ENCODE data around the gene AGAP1.

DNA sequence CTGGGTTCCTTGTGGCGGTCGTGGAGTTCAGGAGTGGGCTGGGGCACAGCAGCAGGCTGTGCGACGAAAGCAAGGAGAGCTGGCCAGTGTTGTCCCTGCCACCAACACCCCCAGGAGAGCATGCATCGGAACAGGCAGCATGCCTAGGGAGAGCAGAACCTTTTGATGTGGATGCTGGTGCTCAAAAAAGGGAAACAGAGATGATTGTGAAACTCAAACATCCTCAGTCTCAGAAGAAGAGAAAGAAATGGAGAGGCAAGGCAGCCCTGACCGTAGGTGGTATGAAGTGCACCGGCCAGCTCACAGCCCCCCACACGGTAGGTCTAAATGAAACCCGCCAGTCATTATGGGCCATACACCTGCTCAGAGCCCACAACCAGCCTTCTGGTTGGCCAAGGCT, 420.9 kb downstream of the AGAP1 start:
- TF ChIP-seq, protein P1, sequence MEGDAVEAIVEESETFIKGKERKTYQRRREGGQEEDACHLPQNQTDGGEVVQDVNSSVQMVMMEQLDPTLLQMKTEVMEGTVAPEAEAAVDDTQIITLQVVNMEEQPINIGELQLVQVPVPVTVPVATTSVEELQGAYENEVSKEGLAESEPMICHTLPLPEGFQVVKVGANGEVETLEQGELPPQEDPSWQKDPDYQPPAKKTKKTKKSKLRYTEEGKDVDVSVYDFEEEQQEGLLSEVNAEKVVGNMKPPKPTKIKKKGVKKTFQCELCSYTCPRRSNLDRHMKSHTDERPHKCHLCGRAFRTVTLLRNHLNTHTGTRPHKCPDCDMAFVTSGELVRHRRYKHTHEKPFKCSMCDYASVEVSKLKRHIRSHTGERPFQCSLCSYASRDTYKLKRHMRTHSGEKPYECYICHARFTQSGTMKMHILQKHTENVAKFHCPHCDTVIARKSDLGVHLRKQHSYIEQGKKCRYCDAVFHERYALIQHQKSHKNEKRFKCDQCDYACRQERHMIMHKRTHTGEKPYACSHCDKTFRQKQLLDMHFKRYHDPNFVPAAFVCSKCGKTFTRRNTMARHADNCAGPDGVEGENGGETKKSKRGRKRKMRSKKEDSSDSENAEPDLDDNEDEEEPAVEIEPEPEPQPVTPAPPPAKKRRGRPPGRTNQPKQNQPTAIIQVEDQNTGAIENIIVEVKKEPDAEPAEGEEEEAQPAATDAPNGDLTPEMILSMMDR (IDR thresholded peaks at IDR 0.05; ENCODE audit: low read depth, low read length, missing input control): no peak
- TF ChIP-seq TAF1 (conservative IDR thresholded peaks at IDR 0.05): no peak
- no peak for TF ChIP-seq RAD21 (IDR thresholded peaks at IDR 0.05)
- no peak for TF ChIP-seq GABPA (IDR thresholded peaks at IDR 0.05 in 1 of 2, conservative IDR thresholded peaks at IDR 0.05 in 1 of 2)
- TF ChIP-seq, protein P2, sequence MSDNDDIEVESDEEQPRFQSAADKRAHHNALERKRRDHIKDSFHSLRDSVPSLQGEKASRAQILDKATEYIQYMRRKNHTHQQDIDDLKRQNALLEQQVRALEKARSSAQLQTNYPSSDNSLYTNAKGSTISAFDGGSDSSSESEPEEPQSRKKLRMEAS (IDR thresholded peaks at IDR 0.05): no peak
- TF ChIP-seq FOXA1 (IDR thresholded peaks at IDR 0.05): no peak
- TF ChIP-seq, protein P3, sequence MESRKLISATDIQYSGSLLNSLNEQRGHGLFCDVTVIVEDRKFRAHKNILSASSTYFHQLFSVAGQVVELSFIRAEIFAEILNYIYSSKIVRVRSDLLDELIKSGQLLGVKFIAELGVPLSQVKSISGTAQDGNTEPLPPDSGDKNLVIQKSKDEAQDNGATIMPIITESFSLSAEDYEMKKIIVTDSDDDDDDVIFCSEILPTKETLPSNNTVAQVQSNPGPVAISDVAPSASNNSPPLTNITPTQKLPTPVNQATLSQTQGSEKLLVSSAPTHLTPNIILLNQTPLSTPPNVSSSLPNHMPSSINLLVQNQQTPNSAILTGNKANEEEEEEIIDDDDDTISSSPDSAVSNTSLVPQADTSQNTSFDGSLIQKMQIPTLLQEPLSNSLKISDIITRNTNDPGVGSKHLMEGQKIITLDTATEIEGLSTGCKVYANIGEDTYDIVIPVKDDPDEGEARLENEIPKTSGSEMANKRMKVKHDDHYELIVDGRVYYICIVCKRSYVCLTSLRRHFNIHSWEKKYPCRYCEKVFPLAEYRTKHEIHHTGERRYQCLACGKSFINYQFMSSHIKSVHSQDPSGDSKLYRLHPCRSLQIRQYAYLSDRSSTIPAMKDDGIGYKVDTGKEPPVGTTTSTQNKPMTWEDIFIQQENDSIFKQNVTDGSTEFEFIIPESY (IDR thresholded peaks at IDR 0.05): no peak
- TF ChIP-seq YY1 (IDR thresholded peaks at IDR 0.05): no peak
- no peak for TF ChIP-seq JUND (IDR thresholded peaks at IDR 0.05)
- TF ChIP-seq SP1 (IDR thresholded peaks at IDR 0.05): no peak
- TF ChIP-seq HNF4A (conservative IDR thresholded peaks at IDR 0.05): no peak

Data from liver (tissue), 3 donors.